ENCODE data around the gene PPME1. TPM values are rescaled to one million over a fixed set of nuclear protein-coding genes. Genes with fewer than 3 reads are reported as not detected.
"Not testable (repeated sequence)": the region's sequence is repeated elsewhere in the genome, so short reads cannot be mapped to it uniquely, and the experiment has no call there.

Gene PPME1
- total RNA-seq, 1 experiment from 2014 or later: 81.0 TPM

DNA sequence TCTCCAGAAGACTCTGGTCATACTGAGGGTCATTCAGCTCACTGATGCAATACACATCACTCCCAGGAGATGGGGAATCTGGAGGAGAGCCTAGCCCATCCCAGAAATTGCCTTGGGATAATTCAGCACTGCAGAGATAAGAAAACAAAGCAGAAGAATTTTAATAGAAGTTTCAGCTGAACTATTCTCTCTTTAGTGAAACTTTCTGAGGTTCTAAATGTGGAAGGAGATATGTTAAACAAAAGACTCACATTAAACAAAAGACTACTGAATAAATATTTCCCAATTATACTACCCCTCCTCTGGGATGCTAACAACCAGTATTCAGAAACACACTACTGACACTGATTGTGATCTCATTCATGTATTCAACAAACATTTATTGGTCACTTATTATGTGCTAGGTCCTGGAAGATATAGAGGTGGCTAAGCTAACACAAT, 48.1 kb upstream of the PPME1 start:
- no peak overlapping the region for H3K4me2 ChIP-seq
- POLR2A ChIA-PET (ENCODE audit: unreplicated experiment): interaction anchor here (0.5 kb wide), 2 partner anchors 60 to 646 kb away, joined by 3 to 6 read pairs; no protein-coding TSS in a partner anchor
- H3K27me3 ChIP-seq (ENCODE audit: insufficient read depth, low read depth): no peaks in the 10 kb centered on the region
- no peaks in the 10 kb centered on the region for H3K79me2 ChIP-seq (ENCODE audit: low read depth)
- TF ChIP-seq, protein P1, sequence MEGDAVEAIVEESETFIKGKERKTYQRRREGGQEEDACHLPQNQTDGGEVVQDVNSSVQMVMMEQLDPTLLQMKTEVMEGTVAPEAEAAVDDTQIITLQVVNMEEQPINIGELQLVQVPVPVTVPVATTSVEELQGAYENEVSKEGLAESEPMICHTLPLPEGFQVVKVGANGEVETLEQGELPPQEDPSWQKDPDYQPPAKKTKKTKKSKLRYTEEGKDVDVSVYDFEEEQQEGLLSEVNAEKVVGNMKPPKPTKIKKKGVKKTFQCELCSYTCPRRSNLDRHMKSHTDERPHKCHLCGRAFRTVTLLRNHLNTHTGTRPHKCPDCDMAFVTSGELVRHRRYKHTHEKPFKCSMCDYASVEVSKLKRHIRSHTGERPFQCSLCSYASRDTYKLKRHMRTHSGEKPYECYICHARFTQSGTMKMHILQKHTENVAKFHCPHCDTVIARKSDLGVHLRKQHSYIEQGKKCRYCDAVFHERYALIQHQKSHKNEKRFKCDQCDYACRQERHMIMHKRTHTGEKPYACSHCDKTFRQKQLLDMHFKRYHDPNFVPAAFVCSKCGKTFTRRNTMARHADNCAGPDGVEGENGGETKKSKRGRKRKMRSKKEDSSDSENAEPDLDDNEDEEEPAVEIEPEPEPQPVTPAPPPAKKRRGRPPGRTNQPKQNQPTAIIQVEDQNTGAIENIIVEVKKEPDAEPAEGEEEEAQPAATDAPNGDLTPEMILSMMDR (conservative IDR thresholded peaks at IDR 0.05): no peak
- no peak for TF ChIP-seq EZH2 (IDR thresholded peaks at IDR 0.05; ENCODE audit: low read depth)
- no TSS peak for BruUV-seq (replicated peaks)
- H2AFZ ChIP-seq: no peak overlapping the region
- peaks cover 8% of the 10 kb centered on the region; the same call in 1 of the 2 replicates for H3K36me3 ChIP-seq (ENCODE audit: low read depth)
- H3K4me3 ChIP-seq: no peak overlapping the region
- intact Hi-C loops (cut with micrococcal nuclease; ENCODE audit: unreplicated experiment): no loop called here
- no peaks in the 10 kb centered on the region for H3K9me2 ChIP-seq (ENCODE audit: insufficient read depth)
- CTCF ChIA-PET: no interaction called here
- H3K4me1 ChIP-seq (replicated peaks; ENCODE audit: insufficient read depth): no peaks in the 10 kb centered on the region
- H4K20me1 ChIP-seq (ENCODE audit: insufficient read depth): no peaks in the 10 kb centered on the region
- H3F3A ChIP-seq (ENCODE audit: insufficient read depth, low read depth): peaks cover 10% of the 10 kb centered on the region; the same call in 1 of the 2 replicates
- H3K9me3 ChIP-seq (ENCODE audit: insufficient read depth, low read depth): no peaks in the 10 kb centered on the region
- DNase-seq: no peak
- H3K27ac ChIP-seq: no peak overlapping the region

GRCh38 chr11:74129121-74129520, 42.0 kb upstream of the PPME1 start:
- H3K4me2 ChIP-seq; BruUV-seq (replicated peaks); H2AFZ ChIP-seq; CTCF ChIA-PET; H3K9me3 ChIP-seq (ENCODE audit: insufficient read depth, low read depth); H3K27ac ChIP-seq; DNase-seq; H3K9me2 ChIP-seq (ENCODE audit: insufficient read depth); H3K4me3 ChIP-seq; POLR2A ChIA-PET (ENCODE audit: unreplicated experiment); H3K79me2 ChIP-seq (ENCODE audit: low read depth); H3F3A ChIP-seq (ENCODE audit: insufficient read depth, low read depth); H3K27me3 ChIP-seq (ENCODE audit: insufficient read depth, low read depth); intact Hi-C loops (cut with micrococcal nuclease; ENCODE audit: unreplicated experiment); H4K20me1 ChIP-seq (ENCODE audit: insufficient read depth); H3K4me1 ChIP-seq (replicated peaks; ENCODE audit: insufficient read depth): not testable (repeated sequence)
- H3K36me3 ChIP-seq (ENCODE audit: low read depth): peaks cover 14% of the 10 kb centered on the region

- DNase-seq: no peak
These were observed 38.3 kb upstream of the PPME1 start for GRCh38 chr11:74132833-74133232.

GRCh38 chr11:74133436-74133835, 37.7 kb upstream of the PPME1 start:
- DNase-seq: no peak
- no peak overlapping the region for H3K4me2 ChIP-seq
- CTCF ChIA-PET: no interaction called here
- H3K79me2 ChIP-seq (ENCODE audit: low read depth): 0 out of 2 replicates have a peak, but pooled peaks cover 3% of the 10 kb centered on the region
- no peaks in the 10 kb centered on the region for H3K9me2 ChIP-seq (ENCODE audit: insufficient read depth)
- no peaks in the 10 kb centered on the region for H3K27me3 ChIP-seq (ENCODE audit: insufficient read depth, low read depth)
- no TSS peak for BruUV-seq (replicated peaks)
- POLR2A ChIA-PET (ENCODE audit: unreplicated experiment): no interaction called here
- H3K36me3 ChIP-seq (ENCODE audit: low read depth): peaks cover 32% of the 10 kb centered on the region
- no peak overlapping the region for H2AFZ ChIP-seq
- H3K27ac ChIP-seq: no peak overlapping the region
- no peaks in the 10 kb centered on the region for H4K20me1 ChIP-seq (ENCODE audit: insufficient read depth)
- TF ChIP-seq, protein P1 (conservative IDR thresholded peaks at IDR 0.05): no peak
- TF ChIP-seq EZH2 (IDR thresholded peaks at IDR 0.05; ENCODE audit: low read depth): no peak
- H3K4me3 ChIP-seq: no peak overlapping the region
- no peaks in the 10 kb centered on the region for H3K9me3 ChIP-seq (ENCODE audit: insufficient read depth, low read depth)
- H3K4me1 ChIP-seq (replicated peaks; ENCODE audit: insufficient read depth): peaks cover 14% of the 10 kb centered on the region
- H3F3A ChIP-seq (ENCODE audit: insufficient read depth, low read depth): peaks cover 10% of the 10 kb centered on the region
- intact Hi-C loops (cut with micrococcal nuclease; ENCODE audit: unreplicated experiment): no loop called here

More at GRCh38 chr11:74132833-74133232, 38.3 kb upstream of the PPME1 start:
- H3K9me3 ChIP-seq (ENCODE audit: insufficient read depth, low read depth): no peaks in the 10 kb centered on the region
- BruUV-seq (replicated peaks): no TSS peak
- H2AFZ ChIP-seq: no peak overlapping the region
- H3K36me3 ChIP-seq (ENCODE audit: low read depth): peaks cover 30% of the 10 kb centered on the region
- H3K4me3 ChIP-seq: no peak overlapping the region
- intact Hi-C loops (cut with micrococcal nuclease; ENCODE audit: unreplicated experiment): no loop called here
- H3K27ac ChIP-seq: no peak overlapping the region
- peaks cover 4% of the 10 kb centered on the region for H3F3A ChIP-seq (ENCODE audit: insufficient read depth, low read depth)
- H3K4me2 ChIP-seq: no peak overlapping the region
- ChIA-PET POLR2A (ENCODE audit: unreplicated experiment) (no interaction called here), CTCF (no interaction called here)
- H3K79me2 ChIP-seq (ENCODE audit: low read depth): 0 out of 2 replicates have a peak, but pooled peaks cover 3% of the 10 kb centered on the region
- no peaks in the 10 kb centered on the region for H3K27me3 ChIP-seq (ENCODE audit: insufficient read depth, low read depth)
- peaks cover 8% of the 10 kb centered on the region for H3K4me1 ChIP-seq (replicated peaks; ENCODE audit: insufficient read depth)
- H3K9me2 ChIP-seq (ENCODE audit: insufficient read depth): no peaks in the 10 kb centered on the region
- no peaks in the 10 kb centered on the region for H4K20me1 ChIP-seq (ENCODE audit: insufficient read depth)
- no peak for TF ChIP-seq EZH2 (IDR thresholded peaks at IDR 0.05; ENCODE audit: low read depth)
